HG02884 (cell line): ENCODE results near the gene CDKN2AIP.

ENCODE experiments used
- ATAC-seq: cut with Tn5 transposase; IDR thresholded peaks from one replicate; pipeline ENCODE4 v1.9.1; 2021; ENCODE audit warnings: mild to moderate bottlenecking, moderate library complexity; ENCODE audit not compliant: unreplicated experiment

The CDKN2AIP gene, protein sequence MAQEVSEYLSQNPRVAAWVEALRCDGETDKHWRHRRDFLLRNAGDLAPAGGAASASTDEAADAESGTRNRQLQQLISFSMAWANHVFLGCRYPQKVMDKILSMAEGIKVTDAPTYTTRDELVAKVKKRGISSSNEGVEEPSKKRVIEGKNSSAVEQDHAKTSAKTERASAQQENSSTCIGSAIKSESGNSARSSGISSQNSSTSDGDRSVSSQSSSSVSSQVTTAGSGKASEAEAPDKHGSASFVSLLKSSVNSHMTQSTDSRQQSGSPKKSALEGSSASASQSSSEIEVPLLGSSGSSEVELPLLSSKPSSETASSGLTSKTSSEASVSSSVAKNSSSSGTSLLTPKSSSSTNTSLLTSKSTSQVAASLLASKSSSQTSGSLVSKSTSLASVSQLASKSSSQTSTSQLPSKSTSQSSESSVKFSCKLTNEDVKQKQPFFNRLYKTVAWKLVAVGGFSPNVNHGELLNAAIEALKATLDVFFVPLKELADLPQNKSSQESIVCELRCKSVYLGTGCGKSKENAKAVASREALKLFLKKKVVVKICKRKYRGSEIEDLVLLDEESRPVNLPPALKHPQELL

GRCh38 chr4:183444214-183445096 is at the start of gene CDKN2AIP:
TSS of gene CDKN2AIP (plus strand) at chr4:183444636. CDS start at chr4:183444798, 162 bp downstream.
- peak; percentile 78 for ATAC-seq

DNA sequence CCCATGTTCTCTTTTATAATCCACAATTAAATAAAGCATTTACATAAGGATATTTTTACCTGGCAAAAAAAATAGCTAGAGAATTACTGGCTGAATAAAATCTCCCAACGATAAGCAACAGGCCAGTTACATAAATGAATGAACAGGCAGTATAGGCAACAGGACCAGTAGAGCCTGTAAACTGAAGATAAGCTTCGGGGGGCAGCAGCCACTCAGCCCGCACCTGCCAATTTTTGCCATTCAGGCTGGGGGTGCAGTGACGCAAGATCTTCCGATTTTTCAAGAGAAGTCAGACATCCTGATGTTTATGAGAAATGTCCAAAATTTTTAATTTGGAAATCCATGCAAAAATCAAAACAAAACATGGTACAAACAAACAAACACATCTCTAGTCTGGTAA is 49.0 kb upstream of the CDKN2AIP start:
- no peak for ATAC-seq

DNA sequence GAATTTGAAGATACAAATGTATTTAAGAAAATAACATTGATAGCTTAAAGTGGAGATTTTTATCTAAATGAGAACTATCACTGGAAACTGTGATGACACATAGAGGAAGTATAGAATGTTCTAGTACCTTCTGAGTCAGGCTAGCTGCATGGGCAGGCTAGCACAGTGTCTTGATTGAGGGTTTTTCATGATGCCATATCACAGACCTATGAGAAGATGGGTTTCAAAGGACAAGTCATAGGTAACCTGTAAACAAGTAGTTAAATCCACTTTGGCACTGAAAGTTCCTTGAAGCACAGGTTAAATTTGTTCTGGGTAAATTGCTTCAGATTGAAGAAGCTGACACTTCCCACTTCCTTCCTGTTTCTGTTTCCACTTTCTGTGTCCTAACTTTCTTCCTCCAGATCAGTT is 48.2 kb upstream of the CDKN2AIP start:
- no peak for ATAC-seq

DNA sequence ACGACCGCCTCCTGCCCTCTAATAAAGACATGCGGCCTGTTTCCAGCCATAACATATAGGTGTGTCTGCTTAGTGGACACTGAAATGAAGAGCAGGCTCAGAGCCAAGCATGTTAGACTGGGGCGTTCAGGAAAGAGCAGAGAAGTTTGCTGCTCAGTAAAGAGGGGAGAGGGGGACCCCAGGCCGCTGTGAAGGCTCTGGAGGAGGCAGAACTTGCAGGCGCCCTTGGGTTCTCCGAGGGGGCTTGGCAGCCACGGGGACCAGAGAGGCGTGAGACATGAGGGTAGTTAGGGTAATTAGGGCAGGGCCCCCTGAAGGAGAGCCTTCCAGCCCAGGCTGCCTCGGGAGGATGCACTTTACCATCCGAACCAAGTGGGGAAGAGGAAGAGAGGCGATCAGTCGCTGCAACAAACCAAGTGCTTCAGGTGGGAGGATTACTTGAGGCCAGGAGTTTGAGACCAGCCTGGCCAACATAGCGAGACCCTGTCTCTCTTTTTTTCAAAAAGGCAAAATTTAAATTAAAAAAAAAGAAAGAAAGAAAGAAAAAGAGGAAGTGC is 46.6 kb upstream of the CDKN2AIP start:
- ATAC-seq = no peak

DNA sequence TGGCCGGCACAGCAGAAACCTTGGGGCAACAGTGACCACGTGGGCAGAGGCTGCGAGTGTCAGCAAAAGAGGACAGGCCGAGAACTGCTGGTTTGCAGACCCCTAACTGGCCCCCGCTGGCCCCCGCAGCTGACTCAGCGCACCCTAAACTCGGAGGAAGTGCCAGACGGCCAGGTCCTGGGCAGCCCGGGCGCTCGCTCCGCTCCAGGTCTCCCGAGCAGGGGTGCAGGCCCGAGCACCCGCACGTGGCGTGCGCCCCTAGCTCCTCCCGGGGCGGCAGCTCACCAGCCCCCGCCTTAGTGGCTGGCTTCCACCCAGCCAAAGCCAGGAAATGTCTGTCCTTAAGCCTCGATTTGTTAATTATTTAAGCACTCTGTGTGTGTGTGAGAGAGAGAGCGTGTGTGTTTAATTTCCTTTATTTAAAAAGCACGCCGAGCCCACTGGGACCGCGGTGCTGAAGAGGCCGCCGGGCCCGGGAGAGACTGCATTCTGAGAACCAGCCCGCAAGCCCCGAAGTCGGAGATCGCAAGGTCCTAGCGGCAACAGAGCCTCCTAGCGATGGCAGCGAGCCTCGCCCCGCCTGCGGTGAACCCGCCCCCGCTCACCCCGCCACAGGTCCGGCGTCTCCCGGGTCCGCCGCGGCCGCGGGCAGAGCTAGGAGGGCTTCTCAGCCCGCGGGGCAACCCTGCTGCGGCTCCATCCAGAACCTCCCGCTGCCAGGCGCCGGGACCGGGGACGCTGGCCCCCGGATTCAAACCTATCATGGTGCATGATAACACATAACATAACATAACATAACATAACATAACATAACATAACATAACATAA is 45.9 kb upstream of the CDKN2AIP start:
- ATAC-seq = peak; percentile 92

- peak; percentile 1 for ATAC-seq
Measured at GRCh38 chr4:183399126-183399522, 45.3 kb upstream of the CDKN2AIP start.

GRCh38 chr4:183399616-183400015 is 44.8 kb upstream of the CDKN2AIP start:
- ATAC-seq = no peak

- ATAC-seq = no peak
Measured at GRCh38 chr4:183400035-183400434, 44.4 kb upstream of the CDKN2AIP start.

GRCh38 chr4:183401473-183401872 is 43.0 kb upstream of the CDKN2AIP start:
- no peak for ATAC-seq

- ATAC-seq = no peak
Measured at GRCh38 chr4:183402771-183403170, 41.7 kb upstream of the CDKN2AIP start.

GRCh38 chr4:183403486-183403885 is 41.0 kb upstream of the CDKN2AIP start:
- no peak for ATAC-seq

GRCh38 chr4:183403961-183404360 is 40.5 kb upstream of the CDKN2AIP start:
- ATAC-seq = no peak

DNA sequence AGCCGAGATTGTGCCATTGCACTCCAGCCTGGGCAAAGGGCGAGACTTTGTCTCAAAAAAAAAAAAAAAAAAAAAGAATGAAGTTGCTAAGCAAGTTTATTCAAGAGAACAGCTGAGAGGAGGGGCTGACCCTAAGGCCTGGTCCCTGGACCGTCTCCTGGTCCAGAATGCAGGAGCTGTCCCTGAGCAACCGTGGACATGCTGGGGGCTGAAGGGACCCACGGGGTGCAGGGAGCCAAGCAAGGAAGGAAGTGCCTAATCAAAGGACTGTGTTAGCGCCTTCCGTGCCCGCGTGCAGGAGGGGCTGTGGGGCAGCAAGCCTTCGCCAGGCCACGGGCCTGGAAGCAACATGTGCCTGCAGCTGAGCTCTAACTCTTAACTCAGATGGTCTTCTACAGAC is 39.1 kb upstream of the CDKN2AIP start:
- ATAC-seq = no peak

DNA sequence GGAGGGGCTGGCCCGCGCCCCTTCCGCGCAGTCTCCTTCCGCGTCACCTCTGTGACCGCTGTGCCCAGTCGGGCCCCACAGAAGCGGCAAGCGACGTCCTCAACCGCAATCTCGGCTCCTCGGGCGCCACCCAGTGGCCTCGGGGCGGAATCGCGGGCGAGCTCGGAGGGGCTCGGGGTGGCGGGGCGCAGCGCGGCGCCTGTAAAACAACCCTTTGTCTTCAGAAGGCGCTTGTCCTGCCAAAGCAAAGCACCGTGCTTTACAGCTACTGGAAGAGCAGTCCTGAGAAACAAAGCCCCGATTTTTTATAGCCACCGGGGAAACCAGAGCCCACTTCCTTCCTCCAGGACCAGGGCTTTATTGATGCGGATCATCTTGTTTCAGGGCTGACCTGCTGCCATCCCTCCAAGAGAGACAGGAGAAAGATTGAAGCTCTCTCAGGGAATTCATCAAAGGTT is 37.3 kb upstream of the CDKN2AIP start:
- ATAC-seq = peak; percentile 92

- ATAC-seq = no peak
Measured at GRCh38 chr4:183407635-183408464, 36.6 kb upstream of the CDKN2AIP start.

DNA sequence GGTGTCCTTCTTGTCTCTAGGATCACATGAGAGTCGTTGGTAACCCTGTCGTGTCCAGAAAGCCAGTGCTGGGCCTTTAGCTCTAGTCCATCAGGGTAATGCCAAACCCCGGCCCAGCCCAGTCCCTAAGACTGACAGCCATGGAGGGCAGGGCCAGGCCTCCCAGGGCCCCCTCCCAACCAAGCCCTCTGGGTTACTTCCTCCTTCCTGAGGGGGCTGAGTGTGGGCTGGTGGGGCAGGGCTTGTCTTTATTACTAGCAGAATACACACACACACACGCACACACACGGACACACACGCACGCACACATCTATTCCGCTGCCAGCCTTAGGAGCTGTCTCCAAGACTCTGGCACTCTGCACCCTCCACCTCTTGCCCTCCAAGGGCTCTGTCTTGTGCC is 35.6 kb upstream of the CDKN2AIP start:
- no peak for ATAC-seq

- ATAC-seq = no peak
Measured at GRCh38 chr4:183409483-183409882, 35.0 kb upstream of the CDKN2AIP start.

- no peak for ATAC-seq
Measured at GRCh38 chr4:183409934-183410333, 34.5 kb upstream of the CDKN2AIP start.

DNA sequence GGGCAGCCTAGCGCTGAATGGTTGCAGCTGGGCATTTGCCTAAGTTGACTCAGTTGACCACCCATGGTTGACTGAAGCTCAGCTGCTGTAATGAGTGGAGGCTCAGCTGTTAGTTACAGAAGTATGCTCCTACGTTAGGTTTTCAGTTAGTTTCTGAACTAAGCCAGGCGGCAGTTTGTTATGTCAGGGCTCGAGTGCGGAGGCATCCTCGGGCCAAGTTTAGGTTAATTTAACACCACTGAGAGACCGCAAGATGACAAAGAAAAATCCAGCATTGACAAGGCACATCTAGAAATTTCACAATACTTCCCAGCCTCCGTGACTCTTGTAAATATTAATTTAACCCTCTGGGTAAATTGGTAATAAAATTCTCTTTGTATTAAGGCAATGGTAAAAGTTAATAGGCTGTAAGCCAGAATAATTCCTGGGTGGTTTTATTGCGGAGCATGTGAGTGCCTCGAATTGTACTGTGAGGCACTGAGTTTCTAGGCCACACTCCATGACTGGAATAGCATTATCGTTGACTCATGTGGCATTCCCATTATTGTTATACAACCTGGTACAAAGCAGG is 33.1 kb upstream of the CDKN2AIP start:
- ATAC-seq = peak; percentile 53
